AG04450 (cell line): ENCODE results near the gene INO80E. TPM values are rescaled to one million over a fixed set of nuclear protein-coding genes. Genes with fewer than 3 reads are reported as not detected.
"Not testable (repeated sequence)": the region's sequence is repeated elsewhere in the genome, so short reads cannot be mapped to it uniquely, and the experiment has no call there.

Experiments
- CTCF ChIA-PET: fragments of 300-600, 350-600 bp; formaldehyde crosslinking; extraction: SDS; loops from one replicate; lab custom pipeline; 2022; ENCODE audit warnings: antibody characterized with exemption, inconsistent platforms; lab: Charles Lee
- POLR2A ChIA-PET: fragments of 350-600 bp; formaldehyde crosslinking; extraction: SDS; loops from one replicate; lab custom pipeline; 2021; ENCODE audit warnings: antibody characterized with exemption, inconsistent platforms; lab: Yijun Ruan, JAX
- DNase-seq: peaks from one replicate; pipeline ENCODE4 v3.0.0-alpha.2; 2011; ENCODE audit warnings: low read depth, low spot score
- H3K27ac ChIP-seq: one replicate; pipeline ENCODE4 v1.5.1; 2012; ENCODE audit warnings: low read depth, low read length, control low read depth
- H3K27me3 ChIP-seq: one replicate; pipeline ENCODE4 v1.6.0; 2012; ENCODE audit warnings: low read length; ENCODE audit not compliant: control insufficient read depth, insufficient read depth
- H3K4me3 ChIP-seq: 2 replicates; pipeline ENCODE4 v1.5.1; 2011; ENCODE audit warnings: mild to moderate bottlenecking, low read depth, low read length, control low read depth
- H3K9me3 ChIP-seq: 2 replicates; pipeline ENCODE4 v1.5.1; 2012; ENCODE audit warnings: low read length; ENCODE audit not compliant: control insufficient read depth, insufficient read depth
- CTCF ChIP-seq: IDR thresholded peaks from 2 replicates; pipeline ENCODE4 v1.5.1; 2011; ENCODE audit warnings: low read depth, low read length, control low read depth, inconsistent platforms
- polyA plus RNA-seq: library from polyadenylated mRNA; depleted of rRNA; stranded (reverse); fragments of >200 nt; gene quantifications from 2 replicates; pipeline ENCODE4 v1.2.3, GENCODE V29; 2011

The INO80E gene
- polyA plus RNA-seq, 1 experiment = 27.3 TPM

DNA sequence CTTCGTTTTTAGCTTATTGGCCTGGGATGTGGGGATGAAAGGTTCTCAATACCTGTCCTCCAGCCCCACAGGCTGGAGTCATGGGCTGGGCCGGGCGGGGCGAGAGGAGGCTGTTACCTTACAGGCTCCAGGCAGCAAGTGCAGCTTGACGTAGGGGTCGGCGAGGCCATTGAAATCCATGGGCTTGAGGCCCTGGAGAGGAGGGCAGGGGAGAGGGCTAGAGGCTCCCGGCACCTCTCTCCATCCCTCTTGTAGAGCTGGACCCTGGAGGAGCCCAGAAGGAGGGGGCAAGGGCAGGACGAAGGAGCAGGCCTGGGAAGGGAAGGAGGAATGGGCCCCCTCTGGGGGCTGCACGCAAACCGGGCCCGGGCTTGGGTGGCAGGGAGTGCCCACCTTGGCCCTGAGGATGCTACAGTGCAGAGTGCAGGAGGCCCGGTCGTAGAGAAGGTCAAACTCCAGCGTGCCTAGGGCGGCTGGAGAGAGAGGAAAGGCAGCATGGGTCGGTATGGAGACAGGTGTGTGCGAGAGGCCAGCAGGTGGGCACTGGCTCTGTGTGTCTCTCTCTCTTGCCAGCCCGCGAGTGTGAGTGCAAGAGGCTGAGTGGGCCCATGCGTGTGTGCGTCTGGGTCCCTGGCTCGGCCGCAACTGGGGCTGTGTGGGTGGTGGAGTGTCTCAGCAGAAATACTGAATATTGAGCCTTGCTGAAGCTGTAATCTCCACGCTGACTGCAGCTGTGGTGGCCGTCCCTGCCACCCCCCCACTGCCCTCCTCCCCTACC, 13.2 kb downstream of the INO80E start:
- Histone ChIP-seq H3K9me3 (no peaks in the 10 kb centered on the region; the same call in 1 of the 2 replicates), H3K27ac (no peak overlapping the region), H3K4me3 (no peak overlapping the region), H3K27me3 (peaks cover 26% of the 10 kb centered on the region)
- no peak for TF ChIP-seq CTCF
- ChIA-PET POLR2A (no interaction called here), CTCF (interaction anchor here (0.7 kb wide), 1 partner anchor 115 kb away, joined by 3 read pairs; no protein-coding TSS in a partner anchor)
- DNase-seq = no peak

DNA sequence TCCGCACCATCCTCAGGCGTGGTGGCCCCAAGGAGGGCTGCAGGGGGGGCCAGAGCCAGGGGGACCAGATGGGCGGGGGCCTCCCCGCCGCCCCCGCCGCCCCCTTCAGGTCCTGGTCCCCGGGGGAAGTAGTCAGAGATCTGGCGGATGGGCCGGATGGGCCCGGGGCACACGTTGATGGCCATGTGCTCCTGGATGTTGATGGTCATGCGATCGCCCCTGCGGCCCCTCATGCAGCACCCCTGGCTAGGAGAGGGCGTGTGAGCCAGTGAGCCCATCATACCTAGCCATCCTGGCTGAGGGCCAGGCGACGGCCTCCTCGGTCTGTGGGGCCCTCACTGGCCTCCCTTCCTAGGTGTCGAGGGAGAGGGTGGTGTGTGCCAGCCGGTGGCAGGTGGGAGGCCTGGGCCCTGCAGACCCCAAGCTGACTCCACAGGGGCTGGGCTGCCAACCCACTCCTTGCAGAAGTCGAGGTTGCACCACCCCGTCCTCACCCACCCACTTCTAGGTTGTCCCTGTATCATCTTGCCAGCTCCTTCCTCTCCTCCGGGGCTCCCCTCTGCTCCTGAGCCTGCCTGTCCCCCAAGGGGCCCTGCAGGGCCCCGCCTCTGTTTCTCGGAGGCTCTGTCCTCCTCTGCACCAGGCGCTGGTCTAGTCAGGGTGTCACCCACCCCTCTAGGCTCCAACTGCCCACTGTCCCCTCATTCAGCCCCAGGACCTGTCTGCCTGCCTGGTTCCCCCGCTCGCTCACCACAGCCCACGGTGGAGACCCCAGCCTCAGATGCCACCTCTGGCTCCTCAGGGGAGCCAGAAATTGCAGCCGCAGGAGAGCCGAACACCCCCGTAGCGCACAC, 14.2 kb downstream of the INO80E start:
- peaks cover 26% of the 10 kb centered on the region for H3K27me3 ChIP-seq
- DNase-seq = no peak
- H3K4me3 ChIP-seq = peak overlapping the region; percentile 54; the same call in 1 of the 2 replicates
- no peak overlapping the region for H3K27ac ChIP-seq
- ChIA-PET POLR2A (no interaction called here), CTCF (interaction anchor here (0.6 kb wide), 1 partner anchor 156 kb away, joined by 4 read pairs; no protein-coding TSS in a partner anchor)
- no peaks in the 10 kb centered on the region; the same call in 1 of the 2 replicates for H3K9me3 ChIP-seq
- TF ChIP-seq CTCF = no peak

DNA sequence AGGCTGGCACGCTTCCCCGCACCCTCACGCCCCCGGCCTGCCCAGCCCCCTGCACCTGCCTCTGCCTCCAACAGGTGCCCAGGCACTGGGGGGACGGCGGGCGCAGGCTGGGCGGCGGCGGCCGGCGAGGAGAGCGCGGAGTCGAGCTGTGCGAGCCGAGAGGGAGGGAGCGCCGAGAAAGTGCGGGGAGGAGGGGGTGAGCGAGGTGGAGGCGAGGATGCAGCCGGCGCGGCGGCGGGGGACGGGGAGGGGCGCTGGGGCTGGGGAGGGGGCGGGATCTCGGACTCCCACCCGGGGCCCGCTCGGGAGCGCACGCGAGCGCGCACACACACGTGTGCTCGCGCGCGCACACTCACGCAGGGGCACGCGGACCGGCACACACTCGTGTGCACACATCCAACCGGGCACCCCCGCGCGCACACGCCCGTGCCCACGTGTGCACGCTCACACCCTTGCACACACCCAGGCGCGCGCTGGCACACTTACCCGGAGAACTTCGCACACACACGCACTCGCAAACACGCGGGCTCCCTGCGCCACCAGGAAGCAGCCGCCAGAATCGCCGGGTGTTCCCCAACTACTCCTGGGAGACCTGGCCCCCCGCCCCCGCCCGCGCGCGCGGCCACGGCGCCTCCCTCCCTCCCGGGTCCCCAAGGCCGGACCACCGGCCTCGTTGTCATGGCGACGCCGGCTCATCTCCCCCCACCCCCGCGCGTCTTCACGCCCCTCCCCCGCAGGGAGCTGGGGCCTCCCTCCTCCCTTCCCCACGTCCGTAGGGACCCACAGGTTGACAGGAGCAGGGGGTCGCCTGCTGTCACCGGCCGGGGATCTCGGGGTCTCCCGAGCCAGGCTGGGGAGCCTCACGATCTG, 15.0 kb downstream of the INO80E start, which contains the start of gene DOC2A:
Gene DOC2A, minus strand, starts transcription at position 184 of the 870 bp plus-strand sequence. CDS start 805 bp downstream, outside the sequence.
- no peaks in the 10 kb centered on the region; the same call in 1 of the 2 replicates for H3K9me3 ChIP-seq
- peaks cover 26% of the 10 kb centered on the region for H3K27me3 ChIP-seq
- peak within 1 kb of the TSS; percentile 54 for H3K4me3 ChIP-seq
- DNase-seq = no peak
- no peak for TF ChIP-seq CTCF
- ChIA-PET CTCF (no interaction called here), POLR2A (no interaction called here)
- no peak within 1 kb of the TSS for H3K27ac ChIP-seq

DNA sequence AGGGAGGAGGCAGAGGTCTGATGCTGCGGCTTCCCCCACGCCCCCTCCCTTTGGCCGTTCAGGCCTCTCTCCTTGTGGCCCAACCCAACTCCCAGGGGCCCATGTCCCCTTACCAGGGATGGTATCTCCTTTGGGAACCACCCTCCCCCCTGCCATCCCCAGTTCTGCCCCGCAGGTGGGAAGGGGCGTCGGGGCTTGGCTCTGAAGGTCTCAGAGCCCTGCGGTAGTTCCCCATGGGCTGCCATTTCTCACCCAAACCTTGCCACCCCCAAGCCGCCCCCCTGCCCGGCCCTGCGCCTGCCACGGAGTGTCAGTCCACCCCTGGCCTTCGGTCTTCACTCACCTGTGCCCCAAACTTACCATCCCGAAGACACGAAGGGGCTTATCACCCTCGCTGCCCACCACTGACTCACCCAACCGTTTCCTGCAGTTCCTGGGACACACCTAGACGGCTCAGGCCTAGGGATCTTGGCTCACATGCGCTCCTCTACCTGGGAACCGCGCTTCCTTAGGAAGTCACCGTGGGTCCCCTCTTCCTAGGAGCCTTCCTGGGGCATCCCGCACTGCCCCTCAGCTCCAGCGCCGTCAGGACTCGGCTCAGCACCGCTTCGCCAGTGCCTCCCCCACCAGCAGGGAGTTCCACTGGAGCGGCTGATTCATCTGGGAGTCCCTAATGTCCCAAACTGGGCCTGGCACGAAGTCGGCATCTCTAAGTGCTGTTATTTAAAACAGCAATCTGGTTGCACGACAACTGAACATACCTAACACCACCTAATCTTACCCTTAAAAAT, 15.9 kb downstream of the INO80E start:
- POLR2A ChIA-PET = no interaction called here

GRCh38 chr16:30012598-30012997, 16.6 kb downstream of the INO80E start:
- H3K4me3 ChIP-seq, POLR2A ChIA-PET, H3K27ac ChIP-seq, H3K9me3 ChIP-seq, DNase-seq: not testable (repeated sequence)
- CTCF ChIA-PET = interaction anchor here (0.9 to 1.0 kb wide), 2 partner anchors 19 to 164 kb away, joined by 3 read pairs; partner anchors contain the start of gene TLCD3B
- peaks cover 29% of the 10 kb centered on the region for H3K27me3 ChIP-seq

More for the DNA sequence above, 15.9 kb downstream of the INO80E start:
- CTCF ChIA-PET = no interaction called here
- Histone ChIP-seq H3K9me3 (no peaks in the 10 kb centered on the region; the same call in 1 of the 2 replicates), H3K27ac (no peak overlapping the region), H3K4me3 (no peak overlapping the region), H3K27me3 (peaks cover 29% of the 10 kb centered on the region)
- DNase-seq = no peak
- TF ChIP-seq CTCF = no peak

DNA sequence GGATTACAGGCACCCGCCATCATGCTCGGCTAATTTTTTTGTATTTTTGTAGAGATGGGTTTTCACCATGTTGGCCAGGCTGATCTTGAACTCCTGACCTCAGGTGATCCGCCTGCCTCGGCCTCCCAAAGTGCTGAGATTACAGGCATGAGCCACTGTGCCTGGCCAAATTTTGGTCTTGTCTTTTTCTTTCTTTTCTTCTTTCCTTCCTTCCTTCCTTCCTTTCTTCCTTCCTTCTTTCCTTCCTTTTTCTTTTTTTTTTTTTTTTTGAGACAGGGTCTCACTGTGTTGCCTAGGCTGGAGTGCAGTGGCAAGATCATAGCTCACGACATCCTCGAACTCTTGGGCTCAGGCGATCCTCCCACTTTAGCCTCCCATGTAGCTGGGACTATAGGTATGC, 19.4 kb downstream of the INO80E start:
- DNase-seq, H3K9me3 ChIP-seq, H3K27ac ChIP-seq, CTCF ChIA-PET, H3K4me3 ChIP-seq: not testable (repeated sequence)
- peaks cover 14% of the 10 kb centered on the region for H3K27me3 ChIP-seq
- POLR2A ChIA-PET = interaction anchor here (0.7 kb wide), 1 partner anchor 187 kb away, joined by 5 read pairs; no protein-coding TSS in a partner anchor
